GM10248 (cell line): Measurements from ENCODE around the gene ZNF737.
"Not testable (repeated sequence)": the region's sequence is repeated elsewhere in the genome, so short reads cannot be mapped to it uniquely, and the experiment has no call there.

Source experiments
- CTCF ChIA-PET: fragments of 300-600 bp; sonication (Branson Sonifier 250); formaldehyde crosslinking; extraction: SDS; loops from one replicate; lab custom pipeline; 2021; ENCODE audit warnings: antibody characterized with exemption; lab: Yijun Ruan, JAX
- POLR2A ChIA-PET: fragments of 350-650 bp; sonication (Branson Sonifier 250); formaldehyde crosslinking; extraction: SDS; loops from one replicate; lab custom pipeline; 2020; ENCODE audit warnings: antibody characterized with exemption; lab: Yijun Ruan, JAX
- DNase-seq: peaks from one replicate; pipeline ENCODE4 v3.0.0; 2012; ENCODE audit errors: extremely low spot score
- TF ChIP-seq, protein P1 (sequence below): IDR thresholded peaks from 2 replicates; pipeline ENCODE4 v1.5.1; 2012; ENCODE audit warnings: mild to moderate bottlenecking, low read depth; ENCODE audit errors: extremely low read depth, missing control alignments, control extremely low read depth

ZNF737 gene

DNA sequence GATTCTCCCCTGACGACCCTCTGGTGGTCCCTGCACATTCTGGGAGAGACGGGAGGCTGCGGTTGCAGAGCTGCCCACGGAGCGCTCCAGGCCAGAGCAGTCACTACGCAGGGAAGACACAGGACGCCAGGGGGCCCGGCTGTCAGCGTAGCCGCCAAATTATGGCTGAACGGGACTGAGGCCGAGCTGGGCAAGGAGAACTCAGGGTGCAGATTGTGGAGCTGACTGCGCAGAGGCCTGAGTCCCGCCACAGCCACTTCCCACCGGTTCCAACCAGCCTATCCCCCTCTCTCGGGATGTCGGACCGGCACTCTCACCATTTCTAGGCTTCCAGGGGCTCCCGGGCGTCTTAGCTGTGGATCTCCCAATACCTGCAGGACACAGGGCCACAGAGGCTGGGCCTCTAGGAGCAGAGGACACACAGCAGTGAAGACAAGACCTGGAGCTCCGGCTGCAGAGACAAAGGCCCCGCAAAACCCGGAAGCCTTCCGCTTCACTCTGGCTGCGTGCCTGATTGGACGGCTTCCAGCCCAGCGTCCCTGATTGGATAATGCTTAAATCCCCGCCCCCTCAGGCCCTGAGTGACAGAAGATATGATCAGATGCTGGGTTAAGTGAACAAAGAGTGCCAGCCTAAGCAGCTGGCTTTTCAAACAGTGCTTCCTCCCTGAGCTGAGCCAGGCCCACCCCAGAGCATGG is at the start of gene ZNF737:
ZNF737 (minus strand) TSS at position 461 of the 698 bp plus-strand sequence; CDS start at position 320, 141 bp downstream.
- TF ChIP-seq, protein P1, sequence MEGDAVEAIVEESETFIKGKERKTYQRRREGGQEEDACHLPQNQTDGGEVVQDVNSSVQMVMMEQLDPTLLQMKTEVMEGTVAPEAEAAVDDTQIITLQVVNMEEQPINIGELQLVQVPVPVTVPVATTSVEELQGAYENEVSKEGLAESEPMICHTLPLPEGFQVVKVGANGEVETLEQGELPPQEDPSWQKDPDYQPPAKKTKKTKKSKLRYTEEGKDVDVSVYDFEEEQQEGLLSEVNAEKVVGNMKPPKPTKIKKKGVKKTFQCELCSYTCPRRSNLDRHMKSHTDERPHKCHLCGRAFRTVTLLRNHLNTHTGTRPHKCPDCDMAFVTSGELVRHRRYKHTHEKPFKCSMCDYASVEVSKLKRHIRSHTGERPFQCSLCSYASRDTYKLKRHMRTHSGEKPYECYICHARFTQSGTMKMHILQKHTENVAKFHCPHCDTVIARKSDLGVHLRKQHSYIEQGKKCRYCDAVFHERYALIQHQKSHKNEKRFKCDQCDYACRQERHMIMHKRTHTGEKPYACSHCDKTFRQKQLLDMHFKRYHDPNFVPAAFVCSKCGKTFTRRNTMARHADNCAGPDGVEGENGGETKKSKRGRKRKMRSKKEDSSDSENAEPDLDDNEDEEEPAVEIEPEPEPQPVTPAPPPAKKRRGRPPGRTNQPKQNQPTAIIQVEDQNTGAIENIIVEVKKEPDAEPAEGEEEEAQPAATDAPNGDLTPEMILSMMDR = no peak
- DNase-seq = peak; percentile 84
- ChIA-PET POLR2A (interaction anchor here (0.6 to 1.2 kb wide), 3 partner anchors 141 to 699 kb away, joined by 4 to 5 read pairs (median 4); partner anchors contain the start of gene ZNF66), CTCF (interaction anchor here (1.9 kb wide), 1 partner anchor 9 kb away, joined by 8 read pairs; no protein-coding TSS in a partner anchor)

DNA sequence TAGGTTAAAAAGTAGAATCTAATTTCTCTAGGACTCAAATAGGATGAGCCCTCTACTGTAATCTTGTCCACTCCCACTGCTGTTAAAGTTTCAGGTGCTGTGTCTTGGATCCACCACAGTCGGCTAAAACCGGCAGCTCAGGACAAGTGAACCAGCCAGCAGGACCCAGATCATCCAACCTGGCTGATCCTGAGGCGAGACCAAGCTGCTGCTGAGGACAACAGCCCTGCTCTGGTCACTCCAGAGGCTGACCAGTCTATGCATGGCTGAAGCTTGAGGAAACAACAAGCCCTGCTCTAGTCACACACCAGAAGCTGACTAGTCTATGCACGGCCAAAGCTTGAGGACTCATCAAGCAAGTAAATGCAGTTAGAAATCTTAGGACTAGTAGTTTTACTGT is 49.4 kb upstream of the ZNF737 start:
- CTCF ChIA-PET, DNase-seq, POLR2A ChIA-PET: not testable (repeated sequence)

DNA sequence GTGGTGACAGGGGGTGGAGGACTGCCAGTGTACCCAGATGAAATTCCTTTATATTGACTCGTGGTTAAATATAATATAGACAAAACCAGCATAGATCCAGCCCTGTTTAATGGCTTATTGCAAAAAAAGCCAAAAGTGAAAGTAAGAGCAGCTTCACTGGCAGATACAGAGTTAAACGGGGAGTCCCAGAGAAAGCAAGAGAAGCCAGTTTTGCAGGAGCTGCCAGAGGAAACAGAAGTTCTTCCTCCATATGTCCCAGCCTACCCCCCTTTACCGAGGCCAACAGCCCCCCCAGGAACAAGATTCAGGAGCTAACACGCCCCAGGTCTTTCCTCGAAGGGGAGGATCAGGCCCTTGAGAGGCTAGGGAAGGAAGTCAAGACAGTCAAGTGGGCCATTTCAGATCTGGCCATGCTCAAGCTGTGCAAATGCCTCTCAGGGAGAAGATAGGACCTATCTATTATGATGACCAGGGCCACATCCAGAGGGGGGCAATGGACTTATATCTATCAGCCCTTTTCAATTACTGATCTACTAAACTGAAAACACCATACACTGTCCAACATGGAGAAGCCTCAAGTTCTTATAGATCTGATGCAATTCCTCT is 47.2 kb upstream of the ZNF737 start:
- CTCF ChIA-PET = no interaction called here
- POLR2A ChIA-PET = no interaction called here
- TF ChIP-seq, protein P1 = no peak
- no peak for DNase-seq

DNA sequence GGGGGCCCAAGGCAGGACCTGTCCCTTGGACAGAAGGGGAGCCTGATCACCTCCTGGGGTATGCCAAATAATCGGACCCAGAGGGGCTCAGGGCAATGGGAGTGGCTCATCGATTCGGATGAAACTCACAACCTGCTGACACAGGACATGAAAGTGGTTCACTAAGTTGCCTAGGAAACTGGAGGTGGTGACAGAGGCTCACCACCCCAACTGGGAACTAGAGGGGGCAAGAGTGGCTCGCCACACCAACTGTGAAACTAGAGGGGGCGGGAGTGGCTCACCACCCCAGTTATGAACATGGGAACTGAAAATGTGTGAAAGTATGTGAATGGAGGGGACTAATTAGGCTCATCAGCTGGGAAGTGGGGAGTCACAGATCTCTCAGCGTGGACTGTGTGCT is 46.3 kb upstream of the ZNF737 start:
- TF ChIP-seq, protein P1 = no peak
- ChIA-PET CTCF (no interaction called here), POLR2A (no interaction called here)
- no peak for DNase-seq

DNA sequence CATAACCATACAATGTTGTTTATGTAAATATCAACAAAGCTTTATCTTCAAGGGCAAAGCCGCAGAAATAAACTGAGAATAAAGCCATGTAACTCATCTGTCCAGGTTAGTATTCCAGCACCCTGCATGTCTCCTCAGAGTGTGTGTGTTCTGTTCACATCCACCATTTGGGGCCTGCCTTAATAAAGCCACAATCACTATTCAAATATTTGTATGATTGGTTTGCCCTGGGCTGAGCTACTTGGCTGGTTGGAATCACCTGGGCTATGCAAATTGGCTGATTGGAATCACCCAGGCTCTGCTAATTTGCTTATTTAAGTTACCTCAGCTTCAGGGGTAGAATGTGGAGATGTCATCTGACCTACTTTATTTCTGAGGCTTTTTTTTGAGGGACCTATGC is 42.4 kb upstream of the ZNF737 start:
- no peak for DNase-seq
- POLR2A ChIA-PET = no interaction called here
- TF ChIP-seq, protein P1 = no peak
- CTCF ChIA-PET = no interaction called here

DNA sequence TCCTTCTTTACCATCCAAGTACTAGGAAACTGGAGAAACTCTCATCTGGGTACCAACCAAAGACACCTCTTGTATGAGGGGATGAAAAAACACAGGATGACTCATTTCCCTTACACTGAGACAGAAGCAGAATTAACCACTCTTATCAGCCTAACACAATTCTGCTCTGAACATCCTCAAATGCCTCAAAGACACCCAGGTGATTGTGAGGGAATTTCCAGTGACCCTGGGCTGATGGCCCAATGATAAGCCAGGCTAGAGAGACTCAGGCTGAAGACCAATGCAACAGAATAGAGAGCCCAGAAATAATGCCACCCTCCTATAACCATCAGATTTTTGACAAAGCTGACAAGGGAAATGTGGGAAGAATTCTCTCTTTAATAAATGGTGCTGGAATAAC is 7.0 kb downstream of the ZNF737 start:
- no peak for DNase-seq
- TF ChIP-seq, protein P1 = no peak
- POLR2A ChIA-PET = no interaction called here
- CTCF ChIA-PET = interaction anchor here (1.0 kb wide), 1 partner anchor 10 kb away, joined by 3 read pairs; no protein-coding TSS in a partner anchor

DNA sequence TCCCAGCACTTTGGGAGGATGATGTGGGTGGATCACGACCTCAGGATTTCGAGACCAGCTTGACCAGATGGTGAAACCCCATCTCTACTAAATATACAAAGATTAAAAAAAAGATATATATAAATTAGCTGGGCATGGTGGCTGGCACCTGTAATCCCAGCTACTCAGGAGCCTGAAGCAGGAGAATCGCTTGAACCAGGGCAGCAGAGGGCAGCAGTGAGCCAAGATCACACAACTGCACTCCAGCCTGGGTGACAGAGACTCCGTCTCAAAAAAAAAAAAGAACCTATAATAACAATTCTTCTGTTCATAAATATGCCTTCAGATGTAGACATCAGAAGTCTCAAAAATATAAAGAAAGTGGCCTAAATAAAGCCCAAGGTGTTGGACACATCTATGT is 7.6 kb downstream of the ZNF737 start:
- TF ChIP-seq, protein P1 = no peak
- CTCF ChIA-PET = interaction anchor here (1.0 kb wide), 1 partner anchor 10 kb away, joined by 3 read pairs; no protein-coding TSS in a partner anchor
- POLR2A ChIA-PET = no interaction called here
- no peak for DNase-seq

DNA sequence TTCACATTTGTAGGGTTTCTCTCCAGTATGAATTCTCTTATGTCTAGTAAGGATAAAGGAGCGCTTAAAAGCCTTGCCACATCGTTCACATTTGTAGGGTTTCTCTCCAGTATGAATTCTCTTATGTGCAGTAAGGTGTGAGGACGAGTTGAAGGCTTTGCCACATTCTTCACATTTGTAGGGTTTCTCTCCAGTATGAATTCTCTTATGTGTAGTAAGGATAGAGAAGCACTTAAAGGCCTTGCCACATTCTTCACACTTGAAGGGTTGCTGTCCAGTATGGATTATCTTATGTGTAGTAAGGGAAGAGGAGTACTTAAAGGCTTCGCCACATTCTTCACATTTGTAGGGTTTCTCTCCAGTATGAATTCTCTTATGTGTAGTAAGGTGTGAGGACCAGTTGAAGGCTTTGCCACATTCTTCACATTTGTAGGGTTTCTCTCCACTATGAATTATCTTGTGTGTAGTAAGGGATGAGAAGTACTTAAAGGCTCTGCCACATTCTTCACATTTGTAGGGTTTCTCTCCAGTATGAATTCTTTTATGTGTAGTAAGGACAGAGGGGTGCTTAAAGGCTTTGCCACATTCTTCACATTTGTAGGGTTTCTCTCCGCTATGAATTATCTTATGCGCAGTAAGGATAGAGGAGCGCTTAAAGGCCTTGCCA is 20.8 kb downstream of the ZNF737 start:
- DNase-seq, CTCF ChIA-PET, POLR2A ChIA-PET: not testable (repeated sequence)

DNA sequence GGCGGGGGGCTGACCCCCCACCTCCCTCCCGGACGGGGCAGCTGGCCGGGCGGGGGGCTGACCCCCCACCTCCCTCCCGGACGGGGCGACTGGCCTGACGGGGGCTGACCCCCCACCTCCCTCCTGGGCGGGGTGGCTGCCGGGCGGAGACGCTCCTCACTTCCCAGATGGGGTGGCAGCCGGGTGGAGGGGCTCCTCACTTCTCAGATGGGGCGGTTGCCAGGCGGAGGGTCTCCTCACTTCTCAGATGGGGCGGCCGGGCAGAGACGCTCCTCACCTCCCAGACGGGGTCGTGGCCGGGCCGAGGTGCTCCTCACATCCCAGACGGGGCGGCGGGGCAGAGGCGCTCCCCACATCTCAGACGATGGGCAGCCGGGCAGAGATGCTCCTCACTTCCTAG is 35.3 kb downstream of the ZNF737 start:
- POLR2A ChIA-PET, DNase-seq, CTCF ChIA-PET: not testable (repeated sequence)
